VCaP (cell line): ENCODE results near the gene AFAP1.

Experiments
- H3K27ac ChIP-seq: fragments of 450-650 bp; 2 replicates; pipeline ENCODE4 v1.5.1; 2017
- TF ChIP-seq, protein P1 (sequence below): fragments of 450-650 bp; conservative IDR thresholded peaks from 2 replicates; pipeline ENCODE4 v1.5.1; 2017; ENCODE audit warnings: mild to moderate bottlenecking, moderate library complexity

Gene AFAP1

DNA sequence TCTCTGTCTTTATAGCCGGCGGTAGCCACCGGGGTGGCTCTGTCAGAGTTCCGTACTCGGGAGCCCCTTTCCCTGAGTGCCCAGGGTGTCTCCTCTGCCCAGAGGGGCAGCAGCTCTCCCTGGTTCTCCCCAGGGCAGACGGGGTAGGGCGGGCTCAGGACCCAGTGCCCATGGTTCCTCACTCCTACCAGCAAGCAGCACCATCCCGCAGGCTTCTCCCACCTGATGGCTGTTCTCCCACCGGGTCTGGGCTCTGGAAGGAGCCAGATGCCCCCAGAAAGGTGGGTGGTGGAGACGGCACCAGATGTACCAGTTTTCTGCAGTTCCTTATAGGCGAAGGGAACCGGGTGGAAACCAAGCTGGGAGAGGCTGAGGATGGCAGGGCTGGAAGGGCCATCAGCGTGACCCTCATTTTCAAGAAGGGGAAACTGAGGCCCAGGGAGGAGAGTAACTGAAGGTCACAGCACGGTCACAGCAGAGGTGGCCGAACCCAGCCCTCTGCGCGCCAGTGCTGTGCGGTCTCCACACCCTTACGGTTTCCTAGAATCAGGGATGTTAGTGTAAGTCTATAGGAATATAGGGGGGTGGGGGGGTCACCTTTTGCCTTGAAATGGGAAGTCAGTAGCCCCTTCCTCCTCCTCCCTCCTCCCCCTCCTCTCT is 198.7 kb downstream of the AFAP1 start:
- H3K27ac ChIP-seq = no peak overlapping the region
- TF ChIP-seq, protein P1, sequence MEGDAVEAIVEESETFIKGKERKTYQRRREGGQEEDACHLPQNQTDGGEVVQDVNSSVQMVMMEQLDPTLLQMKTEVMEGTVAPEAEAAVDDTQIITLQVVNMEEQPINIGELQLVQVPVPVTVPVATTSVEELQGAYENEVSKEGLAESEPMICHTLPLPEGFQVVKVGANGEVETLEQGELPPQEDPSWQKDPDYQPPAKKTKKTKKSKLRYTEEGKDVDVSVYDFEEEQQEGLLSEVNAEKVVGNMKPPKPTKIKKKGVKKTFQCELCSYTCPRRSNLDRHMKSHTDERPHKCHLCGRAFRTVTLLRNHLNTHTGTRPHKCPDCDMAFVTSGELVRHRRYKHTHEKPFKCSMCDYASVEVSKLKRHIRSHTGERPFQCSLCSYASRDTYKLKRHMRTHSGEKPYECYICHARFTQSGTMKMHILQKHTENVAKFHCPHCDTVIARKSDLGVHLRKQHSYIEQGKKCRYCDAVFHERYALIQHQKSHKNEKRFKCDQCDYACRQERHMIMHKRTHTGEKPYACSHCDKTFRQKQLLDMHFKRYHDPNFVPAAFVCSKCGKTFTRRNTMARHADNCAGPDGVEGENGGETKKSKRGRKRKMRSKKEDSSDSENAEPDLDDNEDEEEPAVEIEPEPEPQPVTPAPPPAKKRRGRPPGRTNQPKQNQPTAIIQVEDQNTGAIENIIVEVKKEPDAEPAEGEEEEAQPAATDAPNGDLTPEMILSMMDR = no peak

DNA sequence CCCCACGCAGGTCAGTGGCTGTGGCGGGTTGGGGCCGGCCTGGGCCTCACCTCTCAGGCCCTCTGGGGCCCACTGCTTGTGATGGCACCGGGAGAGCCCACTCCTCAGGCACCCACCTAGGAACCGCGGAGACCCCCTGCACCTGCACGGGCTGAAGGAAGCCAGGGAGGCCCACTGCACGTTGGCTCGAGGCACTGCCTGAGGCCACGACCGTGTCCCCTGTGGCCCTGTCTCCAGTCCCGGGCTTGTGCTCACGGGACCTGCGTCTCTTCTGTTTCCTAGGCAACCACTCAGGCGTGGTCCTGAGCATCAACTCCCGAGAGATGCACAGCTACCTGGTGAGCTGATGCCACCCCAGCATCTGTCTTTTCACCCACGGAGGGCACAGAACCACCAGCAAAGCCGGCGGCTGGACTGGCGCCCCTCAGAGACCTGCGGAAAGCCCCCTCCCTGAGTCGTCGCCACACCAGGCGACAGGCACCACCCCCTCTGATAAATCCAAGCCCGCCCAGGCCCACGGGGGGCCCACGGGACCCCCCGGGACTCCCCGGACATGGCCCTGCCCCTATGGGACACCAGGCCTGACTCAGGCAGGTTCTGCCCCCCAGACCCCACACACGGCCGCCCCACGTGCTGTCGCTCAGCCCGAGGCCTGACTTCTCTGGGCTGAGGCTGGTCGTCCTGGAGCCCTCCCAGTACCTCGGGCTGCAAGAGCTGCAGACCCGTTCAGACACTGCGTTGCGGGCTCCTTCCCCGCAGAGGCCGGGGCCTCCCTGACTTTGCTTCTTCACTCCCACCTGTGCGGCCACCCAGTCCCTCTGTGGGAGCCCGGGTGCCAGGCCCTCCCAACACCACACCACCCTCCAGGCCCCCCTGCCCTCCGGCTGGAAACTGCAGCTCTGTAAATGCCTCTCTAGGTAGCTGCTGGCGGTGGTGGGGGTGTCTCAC is 199.5 kb downstream of the AFAP1 start:
- TF ChIP-seq, protein P1 = no peak
- no peak overlapping the region for H3K27ac ChIP-seq

DNA sequence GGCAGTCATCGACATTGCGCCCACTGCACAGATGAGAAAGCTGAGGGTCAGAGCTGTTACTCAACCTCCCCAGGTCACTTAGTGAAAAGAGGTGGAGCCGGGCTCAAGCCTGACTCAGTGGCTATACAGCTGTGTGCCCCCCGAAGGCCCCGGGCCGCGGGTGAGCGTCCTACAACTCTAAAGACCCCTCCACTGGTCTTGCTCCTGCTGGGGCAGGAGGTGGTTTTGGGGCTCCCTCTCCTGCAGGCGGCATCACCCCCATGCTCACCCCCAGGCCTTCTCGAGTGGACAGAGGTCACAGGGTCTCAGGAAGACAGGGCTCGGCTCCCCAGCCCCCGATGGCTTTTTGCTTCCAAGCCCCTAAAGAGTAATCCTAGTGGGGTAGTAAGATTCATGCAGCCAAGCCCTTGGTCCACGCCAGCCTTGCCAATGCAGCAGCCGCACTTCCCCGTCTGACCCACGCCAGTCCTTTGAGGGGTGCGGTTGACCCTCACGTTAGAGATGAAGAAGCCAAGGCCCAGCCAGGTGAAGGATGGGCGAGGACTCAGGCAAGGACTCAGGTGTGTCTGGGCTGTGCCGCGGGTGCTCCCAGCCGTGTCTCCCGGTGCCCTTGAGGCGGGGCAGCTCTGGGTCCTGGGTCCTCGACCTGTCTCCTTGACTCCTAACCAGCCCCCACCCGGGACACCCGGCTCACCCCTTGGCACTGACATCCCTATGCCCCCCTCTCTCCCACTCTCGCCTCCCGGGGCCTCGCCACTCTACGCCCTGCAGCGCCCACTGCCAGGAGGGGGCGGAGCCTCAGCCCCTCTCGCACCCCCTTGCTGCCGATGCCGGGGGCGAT is 200.4 kb downstream of the AFAP1 start:
- TF ChIP-seq, protein P1 = no peak
- H3K27ac ChIP-seq = no peak overlapping the region

DNA sequence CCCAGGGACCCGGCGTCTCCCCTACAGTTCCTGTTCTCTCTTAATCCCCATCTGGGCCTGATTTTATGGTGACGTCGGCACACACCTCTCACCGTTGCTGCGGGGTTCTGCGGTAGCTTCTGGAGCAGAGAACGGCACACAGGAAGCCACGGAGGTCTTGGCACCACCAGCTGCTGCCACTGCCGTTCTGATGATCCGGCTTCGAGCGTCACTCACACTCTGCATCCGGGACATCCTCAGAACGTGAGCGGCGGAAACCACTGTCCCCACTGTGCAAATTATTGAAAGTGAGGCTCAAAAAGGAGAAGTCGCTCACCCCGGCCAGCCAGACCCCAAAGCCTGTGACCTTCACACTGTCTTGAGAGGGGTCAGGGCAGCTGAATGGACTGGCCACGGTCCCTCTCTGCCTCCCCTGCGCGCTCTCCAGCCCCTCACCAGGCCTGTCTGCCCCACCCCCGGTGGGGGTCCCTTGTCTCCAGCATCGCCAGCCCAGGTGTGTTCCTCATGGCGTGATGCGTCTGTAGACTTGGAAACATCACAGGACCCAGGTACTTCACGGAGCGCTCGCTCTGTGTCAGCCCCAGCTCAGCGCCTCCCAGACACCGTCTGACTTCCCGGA is 201.1 kb downstream of the AFAP1 start:
- TF ChIP-seq, protein P1 = no peak
- no peak overlapping the region for H3K27ac ChIP-seq

DNA sequence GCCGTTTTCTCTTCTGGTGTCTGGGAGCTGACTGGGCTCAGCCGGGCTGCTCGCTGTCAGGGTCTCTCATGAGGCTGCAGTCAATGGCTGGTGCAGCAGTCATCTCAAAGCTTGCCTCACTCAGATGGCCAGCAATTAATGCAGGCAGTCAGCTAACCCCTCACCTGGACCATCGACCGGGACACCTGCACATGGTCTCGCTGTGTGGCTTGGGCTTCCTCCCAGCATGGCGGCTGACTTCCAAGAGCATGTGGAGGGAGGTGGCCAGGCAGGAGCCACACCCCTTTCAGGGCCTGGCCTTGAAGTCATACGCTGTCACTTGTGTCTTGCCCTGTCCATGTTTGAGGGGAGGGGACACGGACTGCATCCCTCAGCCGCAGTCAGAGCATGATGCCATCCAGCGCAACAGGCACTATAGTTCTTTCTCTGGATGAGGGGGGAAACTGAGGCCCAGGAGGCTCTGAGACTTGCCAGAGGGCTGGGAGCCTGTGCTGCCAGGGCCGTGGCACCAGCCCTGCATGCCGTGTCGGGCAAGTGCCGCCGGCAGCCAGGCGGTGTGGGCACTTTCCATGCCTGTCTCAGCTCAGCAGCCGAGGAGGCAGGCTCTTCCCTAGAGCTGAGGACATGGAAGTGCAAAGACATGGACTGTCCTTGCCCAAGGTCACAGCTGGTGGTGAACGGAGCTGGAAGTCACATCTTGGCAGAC is 201.8 kb downstream of the AFAP1 start:
- TF ChIP-seq, protein P1 = no peak
- H3K27ac ChIP-seq = no peak overlapping the region

DNA sequence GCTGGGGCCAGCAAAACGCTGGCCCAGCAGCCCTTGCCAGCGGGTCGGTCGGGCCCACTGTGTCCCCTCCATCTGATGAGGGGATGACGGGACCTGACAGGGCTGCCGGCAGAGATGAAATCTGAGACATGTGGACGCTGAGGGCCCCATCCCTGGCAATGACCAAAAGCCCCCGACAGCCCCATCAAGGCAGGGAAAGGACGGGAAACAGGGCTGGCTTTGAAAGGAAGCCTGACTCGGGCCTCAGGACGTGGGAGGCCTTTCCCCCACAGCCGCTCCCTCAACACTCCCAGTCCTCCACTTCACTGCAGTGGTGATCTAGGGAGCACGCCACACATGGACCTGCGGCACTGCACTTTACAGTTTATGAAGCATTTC is 202.4 kb downstream of the AFAP1 start:
- no peak overlapping the region for H3K27ac ChIP-seq
- TF ChIP-seq, protein P1 = no peak
